Activated naive CD8-positive, alpha-beta T cell treated with anti-CD3 and anti-CD28 coated beads for 36 hours (primary cell): Measurements from ENCODE around the gene WDR73. TPM values are rescaled to one million over a fixed set of nuclear protein-coding genes. Genes with fewer than 3 reads are reported as not detected.

Experiments used
- DNase-seq: peaks from one replicate; pipeline ENCODE4 v3.0.0; 2021
- H3K27ac Mint-ChIP-seq: one replicate; pipeline ENCODE4 v1.8.0; 2022; ENCODE audit warnings: mild to moderate bottlenecking, moderate library complexity, mixed read lengths
- H3K27me3 Mint-ChIP-seq: one replicate; pipeline ENCODE4 v1.8.0; 2022; ENCODE audit warnings: mild to moderate bottlenecking, mixed read lengths
- H3K36me3 Mint-ChIP-seq: one replicate; pipeline ENCODE4 v1.8.0; 2021; ENCODE audit warnings: mild to moderate bottlenecking, mixed read lengths
- H3K4me1 Mint-ChIP-seq: one replicate; pipeline ENCODE4 v1.8.0; 2021; ENCODE audit warnings: mixed read lengths
- H3K4me3 Mint-ChIP-seq: one replicate; pipeline ENCODE4 v1.8.0; 2022; ENCODE audit warnings: mild to moderate bottlenecking, moderate library complexity, mixed read lengths
- H3K9me3 Mint-ChIP-seq: one replicate; pipeline ENCODE4 v1.8.0; 2022; ENCODE audit warnings: mixed read lengths
- total RNA-seq, 2 experiments: library from RNA; stranded (reverse); gene quantifications; one replicate each; pipeline ENCODE4 v1.2.3, GENCODE V29; 2021

Gene WDR73
- total RNA-seq, 2 experiments from 2014 or later, result 22.1 to 26.3 TPM

GRCh38 chr15:84594617-84595290 is 59.3 kb downstream of the WDR73 start:
- Mint-ChIP-seq H3K27ac (no peak overlapping the region), H3K9me3 (no peaks in the 10 kb centered on the region), H3K4me1 (peaks cover 34% of the 10 kb centered on the region), H3K4me3 (no peak overlapping the region), H3K27me3 (no peaks in the 10 kb centered on the region), H3K36me3 (no peaks in the 10 kb centered on the region)
- DNase-seq, result no peak

GRCh38 chr15:84591815-84592214 is 62.3 kb downstream of the WDR73 start:
- H3K4me3 Mint-ChIP-seq, result no peak overlapping the region
- DNase-seq, result no peak
- H3K4me1 Mint-ChIP-seq, result peaks cover 12% of the 10 kb centered on the region
- no peak overlapping the region for H3K27ac Mint-ChIP-seq
- H3K9me3 Mint-ChIP-seq, result no peaks in the 10 kb centered on the region
- peaks cover 4% of the 10 kb centered on the region for H3K27me3 Mint-ChIP-seq
- H3K36me3 Mint-ChIP-seq, result no peaks in the 10 kb centered on the region

GRCh38 chr15:84590406-84590805 is 63.7 kb downstream of the WDR73 start:
- Mint-ChIP-seq H3K27me3 (peaks cover 4% of the 10 kb centered on the region), H3K27ac (no peak overlapping the region), H3K4me3 (no peak overlapping the region), H3K9me3 (no peaks in the 10 kb centered on the region), H3K4me1 (peaks cover 12% of the 10 kb centered on the region), H3K36me3 (no peaks in the 10 kb centered on the region)
- no peak for DNase-seq

Other genes with a start within 250 kb of the WDR73 start
- 1 to 10 TPM; 5.9 to 7.6 TPM for gene ZSCAN2, start 53.3 kb downstream of the WDR73 start, total RNA-seq
- gene NMB, start 3.9 kb upstream of the WDR73 start, total RNA-seq, result 1 to 10 TPM; 2.6 TPM
- gene SEC11A, start 61.9 kb upstream of the WDR73 start, total RNA-seq, result 10 to 100 TPM; 89.3 to 93.5 TPM
- 10 to 100 TPM; 24.5 to 26.5 TPM for gene ZNF592, start 94.3 kb upstream of the WDR73 start, total RNA-seq
- gene ALPK3, start 163.1 kb upstream of the WDR73 start, total RNA-seq, result under 1 TPM; 0.04 to 0.06 TPM
- gene SLC28A1, start 230.4 kb upstream of the WDR73 start, total RNA-seq, result not detected